Sigmoid colon (tissue), 4 donors: ENCODE measurements around the gene LTA.

Experiments
- POLR2A ChIP-seq, 2 donors: fragments of 450-650 bp; IDR thresholded peaks; one replicate each; pipeline ENCODE4 v1.6.1; 2016; ENCODE audit warnings: antibody characterized with exemption in 2 of 2, mild to moderate bottlenecking in 2 of 2, moderate library complexity in 2 of 2
- POLR2AphosphoS5 ChIP-seq, 4 donors: sonication (generic); formaldehyde crosslinking; IDR thresholded peaks; one replicate each; pipeline ENCODE4 v1.6.1; 2017; ENCODE audit warnings: antibody characterized with exemption in 4 of 4
- TF ChIP-seq, protein P1 (sequence below), 4 experiments: fragments of 450-650 bp in 3 of 4; fragments of 200-600 bp in 1 of 4; IDR thresholded peaks; one replicate each; pipeline ENCODE4 v1.5.1; 2016 to 2019; ENCODE audit warnings: antibody characterized with exemption in 4 of 4, mild to moderate bottlenecking in 3 of 4, moderate library complexity in 2 of 4

DNA sequence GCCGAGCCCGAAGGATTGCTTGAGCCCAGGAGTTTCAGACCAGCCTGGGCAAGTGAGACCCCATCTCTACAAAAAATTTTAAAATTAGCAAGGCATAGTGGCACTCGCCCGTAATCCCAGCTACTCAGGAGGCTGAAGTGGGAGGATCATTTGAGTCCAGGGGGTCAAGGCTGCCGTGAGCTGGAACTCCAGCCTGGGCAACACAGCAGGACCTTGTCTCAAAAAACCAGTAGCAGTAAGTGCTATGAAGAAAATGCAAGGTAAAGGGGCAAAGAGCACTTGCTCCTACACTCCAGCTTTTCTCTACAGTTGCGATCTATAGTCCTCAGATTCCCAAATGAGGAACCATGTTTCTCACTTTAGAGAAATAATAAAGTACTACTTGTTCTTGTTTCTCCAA, 28.4 kb upstream of the LTA start:
- TF ChIP-seq, protein P1, sequence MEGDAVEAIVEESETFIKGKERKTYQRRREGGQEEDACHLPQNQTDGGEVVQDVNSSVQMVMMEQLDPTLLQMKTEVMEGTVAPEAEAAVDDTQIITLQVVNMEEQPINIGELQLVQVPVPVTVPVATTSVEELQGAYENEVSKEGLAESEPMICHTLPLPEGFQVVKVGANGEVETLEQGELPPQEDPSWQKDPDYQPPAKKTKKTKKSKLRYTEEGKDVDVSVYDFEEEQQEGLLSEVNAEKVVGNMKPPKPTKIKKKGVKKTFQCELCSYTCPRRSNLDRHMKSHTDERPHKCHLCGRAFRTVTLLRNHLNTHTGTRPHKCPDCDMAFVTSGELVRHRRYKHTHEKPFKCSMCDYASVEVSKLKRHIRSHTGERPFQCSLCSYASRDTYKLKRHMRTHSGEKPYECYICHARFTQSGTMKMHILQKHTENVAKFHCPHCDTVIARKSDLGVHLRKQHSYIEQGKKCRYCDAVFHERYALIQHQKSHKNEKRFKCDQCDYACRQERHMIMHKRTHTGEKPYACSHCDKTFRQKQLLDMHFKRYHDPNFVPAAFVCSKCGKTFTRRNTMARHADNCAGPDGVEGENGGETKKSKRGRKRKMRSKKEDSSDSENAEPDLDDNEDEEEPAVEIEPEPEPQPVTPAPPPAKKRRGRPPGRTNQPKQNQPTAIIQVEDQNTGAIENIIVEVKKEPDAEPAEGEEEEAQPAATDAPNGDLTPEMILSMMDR (IDR thresholded peaks at IDR 0.05), result no peak
- TF ChIP-seq POLR2AphosphoS5 (IDR thresholded peaks at IDR 0.05) (no peak), POLR2A (IDR thresholded peaks at IDR 0.05) (no peak)
